RKO (cell line): Measurements from ENCODE around the gene COL3A1.
A peak's percentile ranks its signal among the peaks of the same experiment; 100 is the strongest.

ENCODE experiments used
- DNase-seq: peaks from one replicate; pipeline ENCODE4 v3.0.0-alpha.2; 2016; ENCODE audit warnings: low spot score

The COL3A1 gene

DNA sequence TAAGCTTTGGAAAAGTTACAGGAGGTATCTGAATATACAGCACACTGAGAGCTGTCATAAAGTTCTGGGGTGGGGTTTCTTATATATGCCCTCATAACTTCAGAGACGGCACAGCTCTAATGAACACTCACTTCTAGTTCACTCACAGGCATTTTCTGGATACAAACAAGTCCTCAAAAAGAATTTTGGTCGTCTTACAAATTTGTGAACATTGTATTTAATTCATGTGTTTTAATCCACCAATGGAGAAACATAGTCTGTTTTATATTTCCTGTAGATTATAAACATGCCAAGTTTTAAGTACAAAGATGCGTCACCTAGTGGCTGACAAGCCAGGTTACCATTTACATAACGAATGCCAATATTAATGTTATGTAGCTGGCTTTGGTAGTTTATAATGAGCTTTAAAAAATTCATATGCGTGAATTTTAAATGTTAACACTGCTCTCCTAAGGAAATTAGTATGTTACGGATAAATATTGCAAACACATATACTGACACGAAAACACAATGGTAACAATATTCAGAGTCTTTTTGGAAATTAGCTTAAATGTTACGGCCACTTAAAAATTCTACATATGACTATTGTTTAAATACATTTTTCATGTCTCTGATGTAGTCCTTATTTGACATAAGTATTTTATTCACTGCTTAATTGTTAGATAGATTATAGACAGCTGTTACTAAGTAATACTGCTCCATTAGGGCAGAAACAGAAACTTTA lies 2.5 kb downstream of the COL3A1 start:
- DNase-seq: peak; percentile 6

- no peak for DNase-seq
These were observed 3.1 kb downstream of the COL3A1 start for GRCh38 chr2:188977317-188977716.

- peak; percentile 11 for DNase-seq
These were observed 4.3 kb downstream of the COL3A1 start for GRCh38 chr2:188978291-188979081.

GRCh38 chr2:188979187-188980114 lies 5.3 kb downstream of the COL3A1 start:
- no peak for DNase-seq

DNA sequence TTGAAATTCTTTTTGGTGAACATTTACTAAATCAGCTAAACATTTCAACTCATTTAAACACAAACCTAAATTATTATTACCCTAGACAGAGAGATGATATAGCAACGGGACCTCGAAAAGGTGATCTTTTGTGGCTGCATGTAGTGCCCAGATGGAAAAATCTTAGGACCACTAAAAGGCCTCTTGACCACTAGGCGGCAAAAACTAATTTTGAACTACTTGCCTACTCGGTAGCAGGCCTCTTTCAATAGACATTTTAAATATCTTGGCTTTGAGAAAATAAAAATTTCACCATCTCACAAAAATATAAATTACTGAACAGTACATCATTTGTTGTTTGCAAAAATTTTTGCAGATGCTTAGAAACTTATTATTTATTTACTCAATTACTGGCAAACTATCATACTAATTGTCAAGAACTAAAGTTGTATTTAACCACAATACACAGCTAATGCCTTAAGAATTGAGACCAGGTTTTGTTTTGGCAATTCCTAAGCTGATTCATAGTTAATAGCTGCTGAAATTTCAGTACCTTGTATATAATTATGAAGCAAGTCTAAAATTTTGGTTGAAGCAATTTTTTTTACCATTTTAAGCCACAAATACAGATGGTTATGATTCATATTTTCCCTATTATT lies 9.4 kb downstream of the COL3A1 start:
- DNase-seq: peak; percentile 21

GRCh38 chr2:188984065-188984491 lies 9.9 kb downstream of the COL3A1 start:
- DNase-seq: peak; percentile 61

DNA sequence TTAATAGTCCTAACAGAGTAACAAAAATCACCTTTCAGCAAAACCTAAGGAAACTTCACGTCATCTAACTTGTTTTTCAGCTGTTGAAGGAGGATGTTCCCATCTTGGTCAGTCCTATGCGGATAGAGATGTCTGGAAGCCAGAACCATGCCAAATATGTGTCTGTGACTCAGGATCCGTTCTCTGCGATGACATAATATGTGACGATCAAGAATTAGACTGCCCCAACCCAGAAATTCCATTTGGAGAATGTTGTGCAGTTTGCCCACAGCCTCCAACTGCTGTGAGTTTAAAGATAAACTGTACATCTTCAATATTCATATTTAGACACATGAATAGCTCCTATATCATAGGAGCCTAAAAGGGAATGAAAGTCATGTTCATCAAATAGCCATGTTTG lies 10.5 kb downstream of the COL3A1 start:
- peak; percentile 31 for DNase-seq

DNA sequence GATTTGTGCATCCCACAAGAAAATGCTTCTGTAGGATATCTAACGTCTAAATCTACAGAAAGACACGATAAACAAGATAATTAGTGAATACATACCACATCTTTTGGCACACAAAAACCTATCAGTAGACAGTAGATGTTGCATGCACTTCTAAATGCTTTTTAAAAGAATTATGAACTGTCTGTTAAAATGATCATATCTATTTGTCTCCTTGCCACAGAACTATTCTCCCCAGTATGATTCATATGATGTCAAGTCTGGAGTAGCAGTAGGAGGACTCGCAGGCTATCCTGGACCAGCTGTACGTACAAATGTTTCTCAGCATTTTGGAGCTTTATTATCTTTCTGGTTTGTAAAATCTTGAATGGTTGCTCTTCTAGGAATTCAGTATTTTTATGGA lies 12.7 kb downstream of the COL3A1 start:
- no peak for DNase-seq

GRCh38 chr2:188993247-188993646 lies 19.1 kb downstream of the COL3A1 start:
- no peak for DNase-seq

DNA sequence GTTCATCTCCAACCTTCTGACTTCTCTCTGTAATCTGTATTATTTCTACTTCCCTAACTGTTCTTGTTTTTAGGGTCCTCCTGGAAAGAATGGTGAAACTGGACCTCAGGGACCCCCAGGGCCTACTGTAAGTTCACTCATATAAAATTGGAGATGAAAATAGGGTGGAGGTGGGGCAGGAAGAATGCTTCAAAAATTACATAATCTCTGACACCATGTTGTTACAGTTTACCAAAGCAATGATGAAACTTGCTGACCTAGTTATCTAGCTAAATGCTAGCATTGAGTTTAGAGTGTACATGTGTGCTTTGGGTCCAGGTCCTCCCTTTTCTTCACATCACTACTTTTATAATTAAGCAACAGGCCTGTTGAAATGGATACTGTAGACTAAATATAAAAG lies 23.1 kb downstream of the COL3A1 start:
- DNase-seq: no peak

DNA sequence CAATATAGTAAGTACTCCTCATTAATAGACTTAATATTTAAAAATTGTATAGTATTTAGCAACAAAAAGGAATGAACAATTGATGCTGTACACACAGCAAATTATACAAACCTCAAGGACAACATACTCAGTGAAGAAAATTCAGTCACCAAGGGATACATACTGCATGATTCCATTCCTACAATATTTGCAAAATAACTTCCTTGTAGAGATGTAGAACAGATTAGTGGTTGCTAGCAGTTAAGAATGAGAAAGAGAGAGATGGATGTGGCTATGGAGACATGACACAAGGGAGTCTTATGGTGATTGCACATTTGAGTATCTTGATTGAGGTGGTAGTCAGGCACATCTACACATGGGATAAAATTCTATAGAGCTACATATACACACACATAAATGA lies 26.0 kb downstream of the COL3A1 start:
- no peak for DNase-seq

- peak; percentile 66 for DNase-seq
These were observed 27.9 kb downstream of the COL3A1 start for GRCh38 chr2:189002079-189002478.

GRCh38 chr2:189008555-189009262 lies 34.5 kb downstream of the COL3A1 start:
- no peak for DNase-seq

DNA sequence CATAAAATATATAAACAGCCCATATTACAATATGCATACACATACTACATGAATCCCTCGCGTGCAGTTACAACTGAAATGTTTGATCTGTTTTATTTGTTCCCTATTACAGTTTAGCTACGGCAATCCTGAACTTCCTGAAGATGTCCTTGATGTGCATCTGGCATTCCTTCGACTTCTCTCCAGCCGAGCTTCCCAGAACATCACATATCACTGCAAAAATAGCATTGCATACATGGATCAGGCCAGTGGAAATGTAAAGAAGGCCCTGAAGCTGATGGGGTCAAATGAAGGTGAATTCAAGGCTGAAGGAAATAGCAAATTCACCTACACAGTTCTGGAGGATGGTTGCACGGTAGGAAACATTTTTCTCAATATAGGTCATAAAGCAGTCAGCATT lies 36.4 kb downstream of the COL3A1 start:
- no peak for DNase-seq

- DNase-seq: no peak
These were observed 38.2 kb downstream of the COL3A1 start for GRCh38 chr2:189012351-189012750.

- no peak for DNase-seq
These were observed 38.9 kb downstream of the COL3A1 start for GRCh38 chr2:189013031-189013430.

- DNase-seq: no peak
These were observed 39.7 kb downstream of the COL3A1 start for GRCh38 chr2:189013671-189014448.

GRCh38 chr2:189014449-189015138 lies 40.4 kb downstream of the COL3A1 start:
- no peak for DNase-seq

GRCh38 chr2:189015359-189015758 lies 41.2 kb downstream of the COL3A1 start:
- DNase-seq: no peak
